Activated T-helper 1 cell treated with Interleukin-2 at 50 U/mL for 16 hours (primary cell): Measurements from ENCODE around the gene BBS1.
A peak's percentile ranks its signal among the peaks of the same experiment; 100 is the strongest.
"Not testable (repeated sequence)": the region's sequence is repeated elsewhere in the genome, so short reads cannot be mapped to it uniquely, and the experiment has no call there.

Source experiments
- DNase-seq: peaks from one replicate; pipeline ENCODE4 v3.0.0-alpha.2; 2020; ENCODE audit warnings: low read depth

BBS1 gene

DNA sequence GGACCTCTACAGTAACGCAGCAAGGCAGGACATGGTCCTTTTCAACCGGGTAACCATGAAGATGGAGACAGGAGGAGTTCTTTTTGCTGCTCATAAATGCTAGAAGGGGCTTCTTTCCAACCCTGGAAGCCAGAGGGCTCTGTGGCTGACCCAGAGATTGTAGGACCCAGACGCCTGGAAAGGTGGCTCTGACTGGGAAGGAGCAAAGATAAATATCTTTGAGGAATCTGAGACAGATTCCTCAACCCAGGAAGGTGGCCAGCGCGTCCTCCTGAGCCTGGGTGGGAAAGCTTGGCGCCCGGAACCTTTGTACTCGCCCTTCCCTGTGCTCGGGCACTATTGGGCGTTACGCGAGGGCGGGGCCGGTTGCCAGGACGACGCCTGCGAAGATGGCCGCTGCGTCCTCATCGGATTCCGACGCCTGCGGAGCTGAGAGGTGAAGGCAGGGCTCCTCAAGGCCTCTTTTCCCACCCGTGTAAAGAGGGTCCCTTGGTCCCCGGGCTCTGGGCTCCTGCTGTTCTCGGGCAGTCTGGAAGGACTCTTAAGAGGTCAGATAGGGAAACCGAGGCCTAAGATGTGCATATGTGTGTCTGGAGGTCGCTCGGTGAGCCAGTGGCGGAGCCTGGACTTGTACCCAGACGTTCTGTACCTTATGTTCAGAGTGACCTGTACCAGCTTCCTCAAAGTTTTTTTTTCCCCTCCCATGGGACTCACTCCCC lies at the start of gene BBS1:
Gene BBS1, plus strand, starts transcription at position 365 of the 719 bp plus-strand sequence. Its CDS starts 25 bp downstream, at position 390.
- peak; percentile 66 for DNase-seq

DNA sequence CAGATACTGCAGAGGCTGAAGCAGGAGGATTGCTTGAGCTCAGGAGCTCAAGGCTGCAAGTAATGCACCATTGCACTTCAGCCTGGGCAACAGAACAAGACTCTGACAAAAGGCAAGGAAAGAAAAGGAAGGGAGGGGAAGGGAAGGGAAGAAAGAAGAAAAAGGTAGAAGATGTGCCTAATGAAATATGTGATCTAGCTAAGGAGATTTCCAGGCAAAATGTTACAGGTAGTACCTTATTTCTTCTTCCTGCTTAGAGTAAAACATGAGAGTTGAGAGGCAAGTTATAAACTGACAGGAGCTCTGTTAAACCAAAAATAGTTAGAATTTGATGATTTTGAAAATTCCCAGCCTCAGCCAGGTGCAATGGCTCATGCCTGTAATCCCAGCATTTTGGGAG lies 48.4 kb upstream of the BBS1 start:
- DNase-seq: no peak

DNA sequence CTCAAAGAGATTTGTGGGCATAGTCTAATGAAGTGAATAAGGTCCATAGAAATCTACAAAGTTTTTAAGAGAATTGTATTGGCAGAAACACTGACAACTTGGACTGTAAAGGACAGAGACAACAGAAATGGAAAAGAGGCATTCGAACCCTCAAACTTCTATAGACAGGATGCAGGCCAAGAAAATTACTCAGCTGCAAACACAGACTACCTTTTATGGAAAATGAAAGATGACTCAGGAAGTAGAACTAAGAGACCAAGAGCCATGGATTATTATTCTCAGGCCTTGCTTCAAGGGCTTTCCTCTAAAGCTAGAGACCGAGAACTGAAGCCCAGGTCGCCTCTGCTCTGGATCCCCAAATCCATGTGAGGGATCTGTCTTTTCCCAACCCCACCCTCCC lies 47.5 kb upstream of the BBS1 start:
- no peak for DNase-seq

DNA sequence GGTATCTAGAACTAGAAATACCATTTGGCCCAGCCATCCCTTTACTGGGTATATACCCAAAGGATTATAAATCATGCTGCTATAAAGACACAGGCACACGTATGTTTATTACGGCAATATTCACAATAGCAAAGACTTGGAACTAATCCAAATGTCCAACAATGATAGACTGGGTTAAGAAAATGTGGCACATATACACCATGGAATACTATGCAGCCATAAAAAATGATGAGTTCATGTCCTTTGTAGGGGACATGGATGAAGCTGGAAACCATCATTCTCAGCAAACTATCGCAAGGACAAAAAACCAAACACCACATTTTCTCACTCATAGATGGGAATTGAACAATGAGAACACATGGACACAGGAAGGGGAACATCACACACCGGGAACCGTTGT lies 46.3 kb upstream of the BBS1 start:
- not testable (repeated sequence) for DNase-seq

DNA sequence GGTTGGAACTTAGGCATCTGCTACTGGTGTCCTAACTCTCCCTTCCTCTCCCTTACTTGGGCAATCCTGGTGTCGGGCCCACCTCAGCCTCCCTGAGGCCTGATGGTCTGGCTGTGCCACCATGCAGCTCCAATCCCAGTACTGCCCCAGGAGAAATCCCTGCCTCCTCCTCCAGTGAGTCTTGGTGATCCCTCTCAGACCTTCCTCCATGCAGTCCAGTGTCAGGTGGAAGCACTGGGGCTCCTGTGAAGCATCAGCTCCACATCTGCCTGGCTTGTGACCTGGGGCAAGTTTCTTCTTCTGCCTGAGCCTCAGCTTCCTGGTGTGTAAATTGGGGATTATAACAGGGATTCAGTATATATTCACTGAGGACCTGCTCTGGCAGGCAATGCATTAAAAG lies 45.5 kb upstream of the BBS1 start:
- DNase-seq: no peak

DNA sequence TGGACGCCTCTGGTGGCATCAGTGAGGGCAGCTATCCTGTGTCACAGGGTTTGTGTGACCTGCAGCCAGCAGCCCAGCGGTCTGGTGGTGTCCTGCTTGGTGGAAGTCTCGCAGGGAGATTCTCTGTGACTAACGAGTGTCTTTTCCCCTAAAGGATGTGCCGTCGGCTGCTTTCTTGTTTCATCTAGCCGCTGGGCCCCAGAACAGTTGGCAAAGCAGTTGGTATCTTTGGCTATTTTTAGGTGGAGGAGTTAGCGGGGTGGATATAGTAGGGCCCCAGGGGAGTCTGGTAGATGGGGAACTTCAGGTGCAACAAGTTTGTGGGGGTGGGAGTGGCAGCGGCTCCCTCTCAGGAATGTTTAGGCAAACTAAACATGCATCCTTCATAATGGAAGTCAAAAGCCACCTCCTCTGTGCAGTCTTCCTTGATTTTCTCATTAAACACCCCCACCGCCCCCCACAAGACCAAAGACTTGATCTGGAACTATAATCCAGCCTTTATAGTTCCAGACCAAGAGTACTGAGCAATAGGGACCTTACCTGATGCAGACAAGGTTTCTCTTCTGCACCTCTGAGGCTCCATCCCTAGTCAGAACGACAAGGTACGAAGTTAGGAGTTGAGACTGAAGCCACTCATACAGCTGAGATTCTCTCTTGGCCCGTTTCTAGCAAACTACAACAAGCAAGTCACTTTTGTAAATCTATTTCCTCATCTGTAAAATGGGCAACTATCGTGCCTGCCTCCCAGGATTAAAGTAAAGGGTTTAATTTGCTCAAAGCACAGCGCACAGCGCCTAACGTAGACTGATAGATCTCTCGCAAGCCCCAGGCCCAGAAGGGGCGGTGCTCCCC lies 44.8 kb upstream of the BBS1 start:
- DNase-seq: no peak

DNA sequence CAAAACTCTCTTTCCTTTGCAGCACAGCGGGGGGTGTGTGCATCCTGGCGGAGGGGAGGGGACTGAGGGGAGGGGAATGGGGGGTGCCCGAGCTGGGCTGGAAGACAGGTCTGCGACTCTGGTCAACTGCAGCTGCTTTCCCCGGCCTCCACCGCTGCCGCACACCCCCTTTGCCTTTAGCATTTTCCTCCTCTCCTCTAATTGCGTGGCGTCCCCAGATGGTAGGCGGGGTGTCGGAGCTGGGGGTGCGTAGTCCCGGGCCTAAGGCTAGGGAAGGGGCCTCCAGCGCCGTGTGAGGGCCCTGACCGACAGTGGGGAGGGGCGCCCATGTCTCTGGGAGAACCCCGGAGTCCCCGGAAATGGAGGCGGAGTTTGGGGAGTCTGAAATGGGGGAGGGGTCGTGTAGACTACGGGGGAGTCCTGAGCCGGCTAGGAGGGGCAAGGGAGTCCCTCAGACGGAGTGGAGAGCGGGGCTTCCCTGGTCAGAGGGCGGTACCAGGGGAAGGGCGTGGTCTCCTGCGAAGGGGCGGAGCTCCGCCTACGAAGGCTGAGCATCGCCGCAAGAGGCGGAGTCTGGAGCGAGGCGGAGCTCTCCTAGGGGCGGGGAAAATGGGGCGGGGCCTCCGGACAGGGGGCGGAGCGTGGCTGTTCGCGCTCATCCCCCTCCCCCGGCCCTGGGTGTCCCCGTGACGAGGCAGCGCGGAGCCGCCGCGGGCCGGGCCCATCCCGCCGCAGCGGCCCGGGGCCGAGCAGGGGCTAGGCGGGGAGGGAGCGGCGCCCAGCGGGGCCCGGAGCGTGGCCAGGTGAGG lies 44.0 kb upstream of the BBS1 start, which contains the start of gene PELI3:
Gene PELI3, plus strand, starts transcription at position 681 of the 809 bp plus-strand sequence. CDS start 1,224 bp downstream, outside the sequence.
- peak; percentile 88 for DNase-seq

DNA sequence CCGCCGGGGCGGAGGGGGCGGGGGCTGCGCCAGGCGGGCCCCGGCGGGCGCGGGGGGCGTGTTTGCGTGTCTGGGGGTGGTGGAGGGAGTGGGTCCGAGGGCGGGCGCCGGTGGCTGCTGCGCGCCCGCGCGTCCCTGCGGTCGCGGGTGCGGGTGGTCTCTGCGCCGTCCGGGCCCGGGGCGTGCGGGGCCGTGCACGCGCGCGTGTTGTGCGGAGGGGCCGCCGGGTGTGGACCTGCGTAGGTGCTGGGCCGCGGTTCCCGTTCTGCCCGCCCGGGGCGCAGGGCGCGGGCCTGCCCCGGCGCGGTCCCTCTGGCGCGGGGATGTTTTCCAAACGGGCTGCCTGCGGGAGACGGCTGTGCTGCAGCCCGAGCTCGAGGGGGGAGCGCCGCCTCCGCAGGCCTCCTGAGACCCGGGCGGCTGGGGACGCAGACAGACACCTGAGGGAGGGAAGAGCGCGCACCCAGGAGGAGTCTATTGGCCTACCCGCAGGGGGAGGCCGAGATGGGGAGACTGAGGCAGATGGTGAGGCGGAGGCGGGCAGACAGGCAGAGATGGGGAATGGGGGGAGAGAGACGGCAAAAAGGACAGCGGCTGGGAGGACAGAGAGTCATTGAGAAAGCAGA lies 43.3 kb upstream of the BBS1 start:
- peak; percentile 34 for DNase-seq

DNA sequence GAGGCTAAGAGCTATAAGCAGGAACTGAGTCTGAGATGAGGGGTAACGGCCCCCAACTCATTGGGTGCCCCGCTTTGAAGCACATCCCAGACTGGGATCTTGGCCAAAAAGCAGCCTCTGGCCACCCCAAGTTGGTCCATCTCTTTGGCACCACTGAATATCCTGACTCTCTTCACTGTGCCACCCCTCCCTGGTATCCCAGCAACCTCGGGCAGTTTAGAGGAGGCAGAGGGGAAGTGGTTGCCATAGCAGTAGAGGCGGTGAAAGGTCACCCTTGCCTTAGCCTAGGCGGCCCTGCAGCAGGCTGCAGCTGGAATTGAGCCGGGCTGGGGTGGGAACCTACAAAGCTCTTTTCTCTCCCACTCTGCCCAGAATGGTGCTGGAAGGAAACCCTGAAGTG lies 42.7 kb upstream of the BBS1 start:
- DNase-seq: no peak

DNA sequence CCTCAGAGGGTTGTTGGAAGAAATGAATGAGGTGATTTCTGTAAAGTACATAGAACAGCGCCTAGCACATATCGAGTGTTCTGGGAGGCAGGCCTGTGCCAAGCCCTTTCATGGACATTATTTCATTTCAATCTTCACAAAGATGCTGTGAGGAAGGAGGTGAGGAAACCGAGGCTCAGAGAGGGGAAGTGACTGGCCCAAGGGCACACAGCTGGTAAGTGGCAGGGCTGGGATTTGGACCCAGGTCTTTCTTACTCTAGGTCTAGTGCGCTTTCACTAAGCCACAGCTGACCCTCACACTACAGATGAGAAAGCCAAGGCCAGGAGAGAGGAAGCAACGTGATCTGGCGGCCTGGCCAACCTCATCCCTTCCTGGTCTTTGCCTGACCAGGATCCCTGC lies 41.7 kb upstream of the BBS1 start:
- DNase-seq: no peak

DNA sequence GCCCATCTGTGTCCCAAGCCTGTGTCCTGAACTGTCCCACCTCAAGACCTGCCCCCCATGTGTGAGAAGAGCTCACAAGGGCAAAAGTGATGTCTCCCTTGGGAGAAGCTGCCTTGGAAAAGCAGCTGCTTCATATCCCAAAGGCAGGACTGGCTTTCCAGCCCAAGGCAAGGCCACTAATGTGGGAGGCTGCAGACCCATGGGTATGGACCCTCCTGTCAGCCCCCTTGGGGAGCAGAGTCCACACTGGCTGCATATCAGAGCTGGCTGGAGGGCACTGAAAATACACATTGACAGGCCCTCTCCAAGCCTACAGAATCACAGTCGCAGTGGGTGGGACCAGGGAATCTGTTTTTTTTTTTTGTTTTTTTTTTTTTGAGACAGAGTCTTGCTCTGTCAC lies 41.0 kb upstream of the BBS1 start:
- DNase-seq: no peak

DNA sequence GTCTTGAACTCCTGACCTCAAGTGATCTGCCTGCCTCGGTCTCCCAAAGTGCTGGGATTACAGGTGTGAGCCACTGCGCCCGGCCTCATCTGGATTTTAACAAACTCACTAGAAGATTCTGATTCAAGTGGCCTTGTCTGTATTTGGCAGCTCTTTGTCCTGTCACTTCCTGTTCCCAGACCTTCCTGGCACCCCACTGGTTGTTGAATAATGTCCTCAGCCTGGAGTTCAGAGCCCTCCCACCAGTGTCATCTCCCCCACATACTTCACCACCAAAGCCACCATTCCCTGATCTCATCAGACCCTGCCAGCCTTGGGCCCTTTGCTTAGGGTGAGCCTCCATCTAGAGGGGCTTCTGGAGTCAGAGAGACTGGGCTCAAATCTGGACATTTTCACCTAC lies 40.4 kb upstream of the BBS1 start:
- DNase-seq: no peak

DNA sequence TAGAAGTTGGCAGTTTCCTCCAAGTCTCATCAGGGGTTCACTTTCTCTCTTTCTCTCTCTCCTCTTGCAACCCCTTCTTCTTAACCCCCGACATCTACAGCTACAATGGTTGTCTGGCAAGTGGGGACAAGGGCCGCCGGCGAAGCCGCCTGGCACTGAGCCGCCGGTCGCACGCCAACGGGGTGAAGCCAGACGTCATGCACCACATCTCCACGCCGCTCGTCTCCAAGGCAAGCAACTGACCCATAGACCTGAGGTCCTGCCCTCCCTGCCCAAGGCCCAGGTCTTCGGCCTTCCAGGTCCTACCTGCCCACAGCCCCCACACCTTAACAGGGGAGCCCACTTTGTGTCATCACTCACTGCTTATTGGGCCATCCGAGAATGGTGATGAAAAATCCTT lies 39.3 kb upstream of the BBS1 start:
- no peak for DNase-seq

DNA sequence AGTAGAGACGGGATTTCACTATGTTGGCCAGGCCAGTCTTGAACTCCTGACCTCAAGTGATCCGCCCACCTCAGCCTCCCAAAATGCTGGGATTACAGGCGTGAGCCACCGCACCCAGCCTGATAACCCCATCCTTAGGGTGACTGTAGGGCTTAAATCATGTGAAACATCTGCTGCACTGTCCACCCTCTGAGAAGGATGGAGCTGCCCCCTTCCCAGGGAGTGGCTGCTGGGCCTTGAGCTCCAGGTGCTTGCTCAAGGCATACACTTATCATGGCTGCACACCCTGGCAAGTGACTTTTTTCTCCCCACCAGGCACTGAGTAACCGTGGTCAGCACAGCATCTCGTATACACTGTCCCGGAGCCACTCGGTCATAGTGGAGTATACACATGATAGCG lies 38.4 kb upstream of the BBS1 start:
- no peak for DNase-seq

DNA sequence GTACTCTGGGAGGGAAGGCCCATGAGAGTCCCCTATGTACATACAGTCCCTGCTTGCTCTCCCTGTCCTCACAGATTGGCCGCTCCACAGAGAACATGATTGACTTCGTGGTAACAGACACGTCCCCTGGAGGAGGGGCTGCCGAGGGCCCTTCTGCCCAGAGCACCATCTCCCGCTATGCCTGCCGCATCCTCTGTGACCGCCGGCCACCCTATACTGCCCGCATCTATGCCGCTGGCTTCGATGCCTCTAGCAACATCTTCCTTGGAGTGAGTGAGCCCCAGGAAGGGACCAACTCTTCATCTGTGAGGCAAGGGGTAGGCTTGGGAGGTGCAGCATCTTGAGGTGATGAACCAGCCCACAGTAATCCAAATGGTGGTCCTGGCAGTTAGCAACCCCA lies 37.3 kb upstream of the BBS1 start:
- no peak for DNase-seq

DNA sequence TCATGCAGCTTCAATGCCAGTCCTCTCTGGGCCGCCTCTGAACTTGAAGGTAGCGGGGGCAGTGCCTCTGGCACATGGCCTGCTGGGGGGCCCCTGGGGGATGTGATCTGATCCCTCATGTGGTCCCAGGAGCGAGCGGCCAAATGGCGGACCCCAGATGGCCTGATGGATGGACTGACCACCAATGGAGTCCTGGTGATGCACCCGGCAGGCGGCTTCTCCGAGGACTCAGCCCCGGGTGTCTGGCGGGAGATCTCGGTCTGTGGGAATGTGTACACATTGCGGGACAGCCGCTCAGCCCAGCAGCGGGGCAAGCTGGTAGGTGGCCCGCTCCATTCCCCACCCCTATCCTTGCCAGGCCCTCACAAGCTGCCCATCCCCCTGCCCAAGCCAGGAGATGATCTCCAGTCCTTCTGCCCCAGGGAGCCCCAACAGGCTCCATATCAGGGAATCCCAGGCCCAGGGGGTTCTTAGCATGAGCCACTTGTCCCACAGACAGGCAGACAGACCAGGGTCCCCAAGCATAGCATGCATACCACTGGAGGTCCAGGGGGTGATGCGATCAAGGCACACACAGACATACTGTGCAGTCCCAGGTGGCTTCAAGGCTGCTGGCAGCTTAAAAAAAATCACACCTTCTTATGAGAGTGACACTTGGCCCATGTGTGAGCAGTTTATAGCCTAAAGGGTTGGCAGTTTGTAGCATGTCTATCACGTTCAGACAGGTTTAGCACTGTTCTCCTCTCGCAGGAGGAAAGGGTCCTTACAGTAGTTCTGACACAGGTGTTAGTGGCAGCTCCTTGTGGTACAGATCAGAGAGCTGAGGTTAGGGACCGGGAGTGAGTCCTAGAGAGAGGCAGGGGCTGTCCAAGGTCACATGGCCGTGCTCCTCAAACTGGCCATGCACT lies 36.6 kb upstream of the BBS1 start:
- no peak for DNase-seq

DNA sequence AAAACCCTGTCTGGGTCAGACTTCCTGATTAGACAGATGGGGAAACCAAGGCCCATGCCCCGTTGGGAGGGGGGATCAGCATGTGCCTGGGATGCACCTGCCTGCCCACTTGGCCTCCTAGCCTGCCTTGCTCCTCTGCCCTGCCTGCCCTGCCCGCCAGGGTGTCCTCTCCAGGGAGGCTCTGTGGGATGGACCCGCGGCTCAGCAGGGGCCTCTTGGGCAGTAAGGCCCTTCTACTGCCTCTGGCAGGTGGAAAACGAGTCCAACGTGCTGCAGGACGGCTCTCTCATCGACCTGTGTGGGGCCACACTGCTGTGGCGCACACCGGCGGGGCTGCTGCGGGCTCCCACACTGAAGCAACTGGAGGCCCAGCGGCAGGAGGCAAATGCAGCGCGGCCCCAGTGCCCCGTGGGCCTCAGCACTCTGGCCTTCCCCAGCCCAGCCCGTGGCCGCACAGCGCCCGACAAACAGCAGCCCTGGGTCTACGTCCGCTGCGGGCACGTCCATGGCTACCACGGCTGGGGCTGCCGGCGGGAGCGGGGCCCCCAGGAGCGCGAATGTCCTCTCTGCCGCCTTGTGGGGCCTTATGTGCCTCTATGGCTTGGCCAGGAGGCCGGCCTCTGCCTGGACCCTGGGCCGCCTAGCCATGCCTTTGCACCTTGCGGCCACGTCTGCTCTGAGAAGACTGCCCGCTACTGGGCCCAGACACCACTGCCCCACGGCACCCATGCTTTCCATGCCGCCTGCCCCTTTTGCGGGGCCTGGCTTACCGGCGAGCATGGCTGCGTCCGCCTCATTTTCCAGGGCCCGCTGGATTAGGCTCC lies 34.9 kb upstream of the BBS1 start:
- DNase-seq: no peak

DNA sequence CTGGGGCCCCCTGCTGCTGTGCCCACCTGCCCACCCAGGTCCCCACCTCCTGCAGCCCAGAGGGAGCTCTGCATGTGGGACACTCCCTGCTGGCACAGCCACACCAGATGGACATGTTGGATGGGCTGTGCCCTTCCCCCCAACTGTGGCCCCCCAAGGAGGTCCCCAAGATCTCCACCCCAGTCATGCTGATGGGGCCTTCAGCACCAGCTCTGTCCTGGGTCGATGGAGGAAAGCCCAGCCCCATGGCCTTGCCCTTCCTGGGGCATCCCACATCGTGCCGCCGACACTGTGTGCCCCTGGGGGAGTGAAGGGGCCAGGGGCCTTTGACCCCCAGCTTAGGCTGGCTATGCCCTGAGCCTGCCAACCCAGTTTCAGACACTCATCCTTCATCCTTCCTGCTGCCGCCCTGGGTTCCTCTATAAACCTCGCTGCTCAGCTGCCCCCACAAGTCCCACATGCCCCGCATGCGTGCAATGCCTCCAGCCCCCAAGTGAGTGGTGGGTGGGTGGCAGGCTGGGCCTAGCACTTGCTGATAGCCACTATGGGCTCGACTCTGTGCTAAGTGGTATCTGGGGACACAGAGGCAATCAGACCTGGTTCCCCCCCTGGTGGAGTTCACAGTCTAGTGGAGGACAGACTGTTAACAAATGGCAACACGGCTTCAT lies 34.1 kb upstream of the BBS1 start:
- no peak for DNase-seq

DNA sequence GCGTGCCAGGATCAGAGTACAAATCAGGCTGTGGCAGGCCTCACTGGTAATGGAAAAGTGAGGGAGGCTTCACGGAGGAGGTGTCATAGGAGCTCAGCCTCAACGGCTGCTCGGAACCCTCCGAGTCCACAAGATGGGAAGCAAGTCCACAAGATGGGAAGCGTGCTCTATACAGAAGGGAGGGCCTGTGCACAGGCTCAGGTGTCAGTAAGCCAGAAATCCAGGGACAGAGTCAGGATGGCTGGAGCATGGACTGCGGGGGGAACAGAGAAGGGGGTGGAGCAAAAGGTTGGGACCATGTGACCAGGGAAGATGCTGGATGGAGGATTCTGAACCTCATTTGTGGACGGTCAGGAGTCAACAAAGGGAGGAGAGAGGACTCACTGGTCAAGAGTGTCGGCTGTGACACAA lies 33.6 kb upstream of the BBS1 start:
- no peak for DNase-seq
